Dedifferentiated amniotic fluid mesenchymal stem cell (primary cell): Measurements from ENCODE around the gene CPLX1.
"Not testable (repeated sequence)": the region's sequence is repeated elsewhere in the genome, so short reads cannot be mapped to it uniquely, and the experiment has no call there.

ENCODE experiments used
- DNase-seq: peaks from one replicate; pipeline ENCODE4 v3.0.0-alpha.2; 2016; ENCODE audit errors: extremely low spot score

Gene CPLX1

DNA sequence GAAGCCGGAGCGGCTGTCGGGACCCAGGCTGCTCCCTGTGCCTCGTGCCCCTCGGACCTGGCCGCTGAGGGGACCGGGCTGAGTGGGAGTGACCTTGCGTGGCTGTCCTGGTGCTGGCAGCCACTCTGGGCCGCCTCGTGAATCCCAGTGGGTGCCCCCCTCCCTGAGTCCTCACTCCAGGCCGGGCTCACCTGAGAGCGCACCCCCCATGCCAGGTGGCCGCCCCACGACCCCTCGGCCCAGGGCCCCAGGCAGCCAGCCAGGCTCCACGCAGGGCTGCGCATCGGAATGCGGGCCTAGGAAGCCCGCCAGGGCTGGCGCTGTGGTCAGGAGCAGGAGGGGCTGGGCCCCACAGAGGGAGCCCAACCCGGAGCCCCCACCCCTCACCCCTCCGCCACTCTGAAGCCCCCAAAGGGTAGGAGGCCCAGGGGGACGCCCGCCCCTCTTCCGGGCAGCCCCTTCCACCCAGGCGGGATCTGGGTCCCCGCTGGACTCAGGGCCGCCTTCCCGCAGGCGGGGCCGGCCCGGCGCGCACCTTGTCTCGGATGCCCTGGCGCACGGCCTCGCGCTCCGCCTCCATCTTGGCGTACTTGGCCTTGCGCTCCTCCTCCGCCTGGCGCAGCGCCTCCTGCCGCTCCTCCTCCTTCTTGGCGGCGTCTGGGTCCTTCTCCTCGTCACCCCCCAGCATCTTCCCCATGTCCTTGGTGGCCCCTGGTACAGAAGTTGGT is 33.9 kb downstream of the CPLX1 start:
- DNase-seq: no peak

DNA sequence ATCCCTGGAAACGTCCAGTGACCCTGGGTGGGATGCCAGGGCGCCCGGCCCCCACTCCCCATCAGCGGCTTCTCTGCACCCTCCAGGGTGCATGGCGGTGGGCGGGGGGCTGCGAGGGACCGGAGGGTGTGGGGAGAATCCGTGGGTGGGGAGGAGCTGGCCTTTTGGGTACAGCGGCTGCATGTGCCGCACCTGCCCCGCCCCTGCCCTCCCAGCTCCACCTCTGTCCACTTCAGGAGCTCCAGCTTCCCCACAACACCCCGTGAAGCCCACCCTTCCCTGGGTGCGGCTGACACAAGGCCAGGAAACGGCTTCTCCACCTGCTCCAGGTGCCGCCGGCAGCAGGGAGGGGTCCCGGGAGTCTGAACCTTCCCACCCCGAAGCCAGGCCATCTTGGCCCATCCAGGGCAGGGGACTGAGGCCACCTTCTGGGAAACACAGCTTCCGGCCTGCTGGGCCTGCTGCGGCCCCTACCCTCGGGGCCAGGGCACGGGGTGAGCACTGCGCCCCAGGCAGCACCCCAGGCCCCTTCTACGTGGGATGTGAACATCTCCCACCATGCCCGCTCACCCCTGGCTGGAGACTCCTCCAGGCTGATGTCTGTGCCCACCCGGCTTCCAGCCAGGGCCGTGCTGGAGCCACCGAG is 34.6 kb downstream of the CPLX1 start:
- no peak for DNase-seq

GRCh38 chr4:790466-790820 is 35.5 kb downstream of the CPLX1 start:
- no peak for DNase-seq

DNA sequence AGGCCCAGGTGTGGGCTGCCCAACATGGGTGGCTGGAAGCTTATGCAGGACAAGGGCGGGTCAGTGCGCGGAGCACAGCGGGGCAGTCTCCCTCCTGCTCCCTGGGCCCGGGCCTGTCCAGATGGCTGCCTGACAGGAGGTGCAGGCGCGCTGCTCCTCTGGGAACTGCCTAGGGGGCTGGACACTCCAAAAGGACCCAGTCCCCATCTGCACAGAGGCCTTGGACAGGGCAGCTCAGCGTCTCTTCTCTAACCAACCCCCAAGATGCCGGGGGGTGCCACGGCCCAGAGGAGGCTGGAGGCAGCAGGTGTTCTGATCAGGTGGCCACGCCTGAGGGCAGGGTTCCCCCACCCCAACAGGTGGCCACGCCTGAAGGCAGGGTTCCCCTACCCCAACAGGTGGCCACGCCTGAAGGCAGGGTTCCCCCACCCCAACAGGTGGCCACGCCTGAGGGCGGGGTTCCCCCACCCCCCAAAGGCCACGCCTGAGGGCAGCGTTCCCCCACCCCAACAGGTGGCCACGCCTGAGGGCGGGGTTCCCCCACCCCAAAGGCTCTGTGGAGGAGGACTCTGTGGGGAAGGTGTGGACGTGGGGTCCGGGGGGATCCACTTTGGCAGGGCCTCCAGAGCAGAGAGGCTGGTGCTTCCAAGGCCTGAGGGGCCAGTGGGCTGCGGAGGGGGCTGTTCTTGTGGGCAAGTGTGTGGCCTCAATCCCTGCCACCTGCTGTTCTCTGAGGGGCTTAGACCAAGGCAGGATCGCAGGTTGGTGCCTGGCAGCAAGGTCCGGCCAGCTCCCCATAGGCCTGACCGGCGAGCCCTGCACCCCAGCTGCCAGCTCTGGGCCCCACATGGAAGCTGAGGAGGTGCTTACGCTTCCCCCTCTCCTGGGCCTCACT is 36.1 kb downstream of the CPLX1 start:
- no peak for DNase-seq

DNA sequence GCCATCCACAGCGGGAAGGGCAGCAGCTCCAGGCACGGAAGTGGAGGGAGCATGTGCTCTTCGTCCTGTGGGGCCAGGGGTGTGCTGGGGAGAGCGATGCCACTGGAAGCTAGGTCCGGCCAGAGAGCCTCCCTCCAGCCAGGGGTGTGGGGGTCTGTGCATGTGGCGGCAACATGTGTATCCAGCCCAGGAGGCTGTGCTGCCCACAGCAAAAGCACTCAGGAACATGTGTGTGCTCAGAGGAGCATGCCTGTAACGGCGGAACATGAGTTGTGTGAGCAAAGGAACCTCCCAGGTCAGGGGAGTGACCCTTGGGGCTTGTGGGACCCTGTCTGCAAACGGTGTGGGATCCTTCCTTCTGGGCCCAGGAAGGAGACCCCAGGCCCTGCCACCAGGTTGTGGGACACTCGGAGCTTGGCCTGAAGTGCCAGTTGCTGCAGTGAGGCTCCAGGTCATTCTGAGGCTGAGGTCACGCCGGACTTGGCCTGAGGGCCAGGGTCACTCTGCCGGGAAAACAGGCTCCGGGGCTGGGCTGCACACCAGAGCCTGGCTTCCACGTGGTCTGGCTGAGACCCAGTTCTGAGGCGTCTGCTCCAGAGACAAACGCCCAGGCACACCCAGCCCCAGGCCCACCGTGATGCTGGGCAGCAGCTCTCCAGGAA is 37.2 kb downstream of the CPLX1 start:
- DNase-seq: no peak

DNA sequence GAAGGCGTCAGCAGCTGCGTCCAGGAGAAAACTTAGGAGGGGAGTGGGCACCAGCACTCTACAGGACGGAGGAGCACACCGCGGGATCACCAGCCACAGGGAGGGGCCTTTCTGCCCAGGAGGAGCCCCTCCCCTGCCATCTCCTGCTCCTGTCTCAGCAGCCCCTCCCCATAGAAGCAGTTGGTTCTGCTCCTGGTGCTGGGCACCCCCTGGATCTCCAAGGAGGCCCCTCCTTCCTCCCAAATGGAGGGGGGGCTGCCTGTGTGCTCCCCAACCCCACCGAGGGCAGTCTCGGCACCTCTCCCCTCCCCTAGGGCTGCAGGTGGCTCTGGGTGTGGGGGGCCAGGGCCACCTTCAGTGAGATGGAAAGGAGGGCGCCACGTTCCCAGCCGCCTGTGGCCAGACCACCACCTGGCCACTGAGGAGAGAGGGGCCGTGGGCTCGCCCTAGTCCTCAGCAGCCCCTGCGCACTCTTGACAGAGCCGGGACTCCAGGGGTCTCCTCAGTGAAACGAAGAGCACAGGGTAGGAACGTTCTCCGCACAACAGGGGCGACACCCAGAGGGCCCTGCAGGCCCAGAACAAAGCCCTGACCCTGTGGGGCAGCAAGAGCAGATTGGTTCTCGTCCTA is 37.8 kb downstream of the CPLX1 start:
- no peak for DNase-seq

- no peak for DNase-seq
Observed at GRCh38 chr4:787561-787981, 38.4 kb downstream of the CPLX1 start.

DNA sequence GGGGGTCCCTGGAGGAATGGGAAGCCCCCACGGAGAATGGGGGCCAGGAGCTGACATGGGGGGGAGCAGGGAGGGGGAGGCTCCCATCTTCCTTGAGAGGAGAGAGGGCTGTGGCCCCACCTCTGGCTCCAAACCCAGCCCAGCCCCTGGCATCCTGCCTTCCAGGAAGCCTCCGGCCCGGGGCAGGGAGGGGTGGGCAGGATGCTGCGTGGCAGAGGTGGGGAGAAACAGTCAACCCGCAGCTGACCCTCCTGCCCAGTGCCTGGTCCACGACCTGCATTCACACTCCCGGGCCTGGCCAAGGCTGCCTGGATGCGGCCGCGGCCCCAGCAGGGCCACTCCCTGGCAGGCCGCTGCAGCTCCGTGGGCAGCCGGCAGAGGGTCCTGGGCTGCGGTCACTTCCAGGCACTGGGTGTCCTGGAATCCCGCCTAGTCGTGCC is 39.0 kb downstream of the CPLX1 start:
- no peak for DNase-seq

GRCh38 chr4:786074-786741 is 39.7 kb downstream of the CPLX1 start:
- DNase-seq: no peak

DNA sequence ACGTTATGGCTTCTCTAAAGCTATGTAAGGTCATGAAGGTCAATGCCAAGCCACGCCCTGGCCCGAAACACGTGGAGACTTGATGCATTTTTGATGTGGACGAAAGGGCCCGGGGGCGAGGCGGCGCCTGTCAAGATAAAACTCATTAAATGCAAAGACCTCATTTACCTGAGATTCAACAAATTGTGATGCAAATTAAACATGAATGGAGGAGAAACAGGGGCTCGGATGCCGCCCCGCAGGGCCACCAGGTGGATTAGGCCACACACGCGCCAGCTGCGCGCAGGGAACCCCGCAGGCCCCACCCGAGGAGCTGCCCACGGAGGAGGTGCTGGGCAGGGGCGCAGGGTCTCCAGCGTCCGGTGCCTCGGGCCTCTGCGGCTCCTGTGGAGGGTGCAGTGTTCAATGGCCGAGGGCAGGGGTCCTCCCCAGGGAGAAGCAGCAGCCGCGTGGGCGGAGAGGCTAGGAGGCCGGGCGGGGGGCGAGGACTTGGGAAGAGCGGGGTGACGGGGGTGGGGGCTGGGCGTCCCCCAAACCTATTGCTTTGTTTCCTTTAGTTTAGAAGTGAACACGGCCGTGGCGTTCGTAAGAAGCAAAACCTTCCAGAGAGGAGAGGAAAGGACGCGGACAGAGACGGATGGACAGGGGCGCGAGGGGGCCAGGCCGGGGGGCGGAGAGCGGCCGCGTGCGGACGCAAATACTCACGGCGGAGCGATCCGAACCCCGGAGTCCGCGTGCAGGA is 40.4 kb downstream of the CPLX1 start:
- no peak for DNase-seq

DNA sequence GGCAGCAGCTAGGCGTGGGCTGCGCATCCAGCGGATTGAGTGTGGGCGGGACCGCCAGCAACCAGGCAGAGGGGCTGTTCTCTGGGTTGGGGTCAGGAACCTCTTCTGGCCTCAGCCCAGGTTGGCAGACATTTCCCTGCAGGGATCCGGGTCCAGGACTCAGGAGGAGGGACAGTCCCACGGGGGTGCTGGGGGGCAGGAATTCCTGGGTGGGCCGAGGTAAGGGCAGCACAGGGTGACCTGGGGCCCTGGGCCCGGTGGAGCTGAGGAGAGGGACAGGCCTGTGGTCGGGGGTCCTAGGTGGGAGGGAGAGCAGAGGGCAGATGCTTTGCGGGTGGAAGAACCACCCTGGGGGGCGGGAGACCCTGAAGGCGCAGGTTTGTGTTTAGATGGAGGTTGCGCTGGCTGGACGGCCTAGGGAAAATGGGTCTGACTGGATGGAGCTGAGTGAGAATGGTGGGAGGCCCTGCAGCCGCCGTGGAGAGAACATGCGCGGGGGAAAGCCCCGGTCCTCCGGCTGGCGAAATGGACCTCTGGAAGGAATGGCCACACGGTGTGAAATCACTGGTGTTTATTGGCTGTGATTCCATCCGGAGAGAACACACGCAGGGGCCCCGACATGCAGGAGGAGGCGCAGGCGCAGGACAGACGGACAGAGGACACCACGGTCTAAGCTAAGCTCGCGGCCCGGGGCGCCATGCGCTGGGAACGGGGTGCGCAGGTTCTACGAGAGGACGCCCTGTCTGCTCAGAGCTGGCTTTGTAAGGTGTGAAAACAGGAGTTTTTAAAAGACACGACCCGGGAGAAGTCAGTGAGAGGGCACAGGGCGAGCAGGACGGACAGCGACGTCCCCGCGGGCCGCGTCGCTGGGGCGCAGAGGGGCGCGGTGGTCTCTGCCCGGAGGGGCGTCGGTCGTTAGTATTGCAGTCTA is 41.3 kb downstream of the CPLX1 start:
- no peak for DNase-seq

DNA sequence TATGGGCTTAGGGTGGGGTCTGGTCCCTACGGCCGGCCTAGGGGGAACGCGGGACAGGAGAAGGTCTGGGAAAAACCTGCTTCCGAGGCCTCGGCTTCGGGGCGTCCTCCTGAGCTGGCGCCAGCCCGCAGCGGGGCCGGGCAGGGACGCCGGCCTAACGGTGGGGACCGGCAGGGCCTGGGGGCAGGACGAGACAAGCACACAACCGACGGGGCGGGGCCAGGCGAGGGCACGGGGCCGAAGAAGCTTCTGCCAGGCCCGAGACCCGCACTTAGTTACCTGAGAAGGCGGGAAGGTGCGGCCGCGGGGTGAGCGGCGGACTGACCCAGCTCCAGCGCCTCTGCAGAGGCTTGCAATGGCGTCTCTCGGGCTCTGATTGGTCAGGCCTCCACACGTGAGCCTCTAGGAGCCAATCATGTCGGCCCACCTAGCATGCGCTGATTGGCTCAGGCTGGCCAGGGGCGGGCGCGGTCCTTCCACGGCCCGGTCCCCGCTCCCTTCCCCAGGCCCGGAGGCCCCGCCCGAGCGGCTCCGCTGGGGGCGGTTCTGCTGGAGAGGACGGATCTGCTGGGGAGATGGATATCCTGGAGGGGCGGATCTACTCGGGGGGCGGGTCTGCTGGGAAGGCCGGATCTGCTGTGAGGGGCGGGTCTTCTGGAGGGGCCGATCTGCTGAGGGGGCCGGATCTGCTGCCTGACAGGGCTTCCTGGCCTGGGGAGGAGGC is 44.3 kb downstream of the CPLX1 start:
- DNase-seq: peak; percentile 98

DNA sequence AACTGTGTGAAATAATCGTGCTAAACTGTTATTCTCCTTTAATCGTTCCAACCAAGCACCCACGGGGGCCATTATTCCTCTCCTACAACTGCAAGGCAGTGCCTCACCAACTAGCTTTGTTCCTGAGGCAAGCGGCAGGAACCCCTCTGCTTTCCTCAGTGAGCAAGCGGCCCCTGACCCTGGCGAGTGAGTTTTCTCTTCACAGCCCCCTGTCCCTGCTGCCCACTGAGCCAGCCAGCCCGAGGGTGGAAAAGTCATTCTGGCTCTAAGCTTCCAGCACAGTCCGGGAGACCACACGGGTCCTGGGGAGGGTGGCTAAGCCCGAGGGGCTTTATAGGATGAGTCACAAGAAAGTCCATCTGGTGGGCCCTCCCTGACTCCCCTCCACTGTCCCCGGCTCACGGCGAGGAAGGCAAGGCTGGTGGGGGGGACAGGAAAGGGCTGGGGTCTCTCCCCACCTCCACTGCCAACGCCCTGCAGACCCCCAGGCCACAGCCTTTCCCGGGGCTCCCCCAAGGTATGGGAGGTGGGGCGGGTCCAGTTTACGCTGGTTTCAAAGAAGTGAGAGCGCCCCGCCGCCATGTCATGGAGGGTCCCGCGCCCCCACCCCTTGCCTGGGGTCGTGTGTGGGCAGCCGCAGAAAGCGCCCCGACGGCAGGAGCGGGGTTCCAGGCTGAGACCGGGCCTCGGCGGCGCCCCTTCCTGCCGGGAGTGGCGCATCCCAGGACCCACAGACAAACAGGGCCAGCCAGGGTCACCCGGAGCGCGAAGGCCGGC is 45.0 kb downstream of the CPLX1 start:
- DNase-seq: no peak

DNA sequence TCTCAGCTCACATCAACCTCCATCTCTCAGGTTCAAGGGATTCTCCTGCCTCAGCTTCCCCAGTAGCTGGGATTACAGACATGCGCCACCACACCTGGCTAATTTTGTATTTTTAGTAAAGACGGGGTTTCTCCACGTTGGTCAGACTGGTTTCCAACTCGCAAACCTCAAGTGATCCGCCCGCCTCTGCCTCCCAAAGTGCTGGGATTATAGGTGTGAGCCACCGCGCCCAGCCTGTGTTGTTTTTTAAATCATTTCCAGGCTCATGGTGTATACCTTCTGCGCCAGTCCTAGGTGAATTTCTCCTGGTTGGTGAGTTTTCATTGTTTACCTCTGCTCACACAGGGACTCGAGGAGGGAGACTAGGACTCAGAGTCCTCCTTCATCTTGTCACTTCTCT is 45.7 kb downstream of the CPLX1 start:
- DNase-seq: not testable (repeated sequence)

GRCh38 chr4:779555-779954 is 46.4 kb downstream of the CPLX1 start:
- no peak for DNase-seq

DNA sequence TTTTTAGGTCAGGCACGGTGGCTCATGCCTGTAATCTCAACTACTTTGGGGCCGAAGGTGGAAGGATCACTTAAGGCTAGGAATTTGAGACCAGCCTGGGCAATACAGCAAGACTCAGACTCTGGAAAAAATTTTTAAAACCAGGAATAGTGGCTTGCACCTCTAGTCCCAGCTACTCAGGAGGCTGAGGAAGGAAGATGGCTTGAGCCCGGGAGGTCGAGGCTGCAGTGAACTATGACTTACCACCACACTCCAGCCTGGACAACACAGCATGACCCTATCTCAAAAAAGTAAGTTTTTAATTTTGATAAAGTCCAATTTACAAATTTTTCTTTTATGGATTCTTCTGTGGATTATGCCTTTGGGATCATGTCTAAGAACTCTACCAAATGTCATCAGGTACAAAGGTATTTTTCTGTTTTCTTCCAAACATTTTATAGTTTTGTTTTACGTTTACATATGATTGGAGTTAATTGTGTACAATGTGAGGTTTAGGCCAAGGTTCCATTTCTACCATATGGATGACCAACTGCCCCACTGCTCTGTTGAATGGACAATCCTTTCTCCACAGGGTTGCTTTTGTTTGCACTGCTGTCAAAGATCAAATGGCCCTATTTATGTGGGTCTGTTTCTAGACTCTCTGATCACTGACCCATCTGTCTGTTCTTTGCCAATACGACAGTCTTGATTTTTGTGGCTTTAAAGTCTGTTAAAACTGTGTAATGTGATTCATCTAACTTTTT is 48.2 kb downstream of the CPLX1 start:
- no peak for DNase-seq
